ENCODE data around the gene TMIGD3.

GRCh38 chr1:111507411-111508201, 4.2 kb upstream of the TMIGD3 start:
- TF ChIP-seq CTCF (IDR thresholded peaks at IDR 0.05) (no peak), POLR2A (IDR thresholded peaks at IDR 0.05) (no peak)

Measured in sigmoid colon (tissue), 3 donors.